Kidney (tissue), 14 donors: ENCODE data around the gene RGL2. TPM values are rescaled to one million over a fixed set of nuclear protein-coding genes. Genes with fewer than 3 reads are reported as not detected.

Experiments used
- DNase-seq, 5 donors: peaks; one replicate each; pipeline ENCODE4 v3.0.0-alpha.2; 2013 to 2020
- FAIRE-seq: peaks from 2 replicates; lab custom pipeline; 2012; peaks lifted over from hg19 to GRCh38; lab: Jason Lieb, UNC
- H3K27ac ChIP-seq, 2 donors: one replicate each; pipeline ENCODE4 v1.7.0; 2013; ENCODE audit warnings: low read depth in 2 of 2, low read length in 2 of 2, inconsistent platforms in 1 of 2
- H3K27me3 ChIP-seq: one replicate; pipeline ENCODE4 v1.7.1; 2013; ENCODE audit warnings: low read length, inconsistent platforms; ENCODE audit not compliant: control insufficient read depth, insufficient read depth
- H3K36me3 ChIP-seq, 3 donors: one replicate each; pipeline versions ENCODE4 v1.7.0 to v1.7.1; 2013; ENCODE audit warnings: low read length in 3 of 3, control low read depth in 1 of 3, inconsistent platforms in 1 of 3; ENCODE audit not compliant: insufficient read depth in 3 of 3, control insufficient read depth in 2 of 3
- H3K4me1 ChIP-seq, 3 donors: one replicate each; pipeline versions ENCODE4 v1.7.0 to v1.7.1; 2013; ENCODE audit warnings: low read length in 3 of 3, inconsistent platforms in 1 of 3, low read depth in 1 of 3; ENCODE audit not compliant: control insufficient read depth in 2 of 3, insufficient read depth in 2 of 3
- H3K4me3 ChIP-seq, 3 donors: one replicate each; pipeline versions ENCODE4 v1.7.0 to v1.8.1; 2013; ENCODE audit warnings: low read length in 3 of 3, control low read depth in 1 of 3, inconsistent platforms in 1 of 3
- H3K9ac ChIP-seq, 3 donors: one replicate each; pipeline versions ENCODE4 v1.7.0 to v1.7.1; 2013; ENCODE audit warnings: low read length in 3 of 3, control low read depth in 1 of 3, inconsistent platforms in 1 of 3
- H3K9me3 ChIP-seq, 3 donors: one replicate each; pipeline versions ENCODE4 v1.7.0 to v1.7.1; 2013; ENCODE audit warnings: low read length in 3 of 3, control low read depth in 1 of 3, inconsistent platforms in 1 of 3; ENCODE audit not compliant: control insufficient read depth in 2 of 3, insufficient read depth in 1 of 3
- CTCF ChIP-seq: IDR thresholded peaks from 3 replicates; pipeline ENCODE4 v1.5.1; 2012; ENCODE audit warnings: mild to moderate bottlenecking, moderate library complexity, borderline replicate concordance; ENCODE audit not compliant: insufficient read depth; ENCODE audit errors: extremely low read depth
- intact Hi-C: fragments of 100-400 bp; cut with DNase I; formaldehyde crosslinking; loops from one replicate; pipeline ENCODE4 v1.11.1; 2022
- microRNA-seq: library from miRNA; unstranded; fragments of <30 nt; microRNA quantifications from one replicate; pipeline ENCODE4 v1.2.0, GENCODE V29; 2020
- polyA plus RNA-seq: library from polyadenylated mRNA; stranded (reverse); fragments of 350-450 nt; fragmentation: Illumina TruSeq; extraction: RNeasy Lipid Tissue Mini Kit (QIAGEN cat#74804); gene quantifications from one replicate; pipeline ENCODE4 v1.2.3, GENCODE V29; 2014; ENCODE audit warnings: low read depth, low replicate concordance; ENCODE audit not compliant: insufficient read depth
- total RNA-seq: library from RNA; stranded (reverse); fragmentation: NEBNext Ultra II Directional; extraction: Animal tissue kit (Norgen Biotek cat#: 25700); gene quantifications from one replicate; pipeline ENCODE4 v1.2.1, GENCODE V29; 2021
- donor health status: control.
- donor health status: control.
- donor health status: control.
- donor health status: control.
- donor health status: control.
- donor health status: DM: yes; HTN: yes; CAD: no.
- donor health status: Normal renal cell carcinoma (clear cell type).

Gene RGL2
- total and polyA plus RNA-seq, 2 donors from 2014 or later = 56.2 to 92.4 TPM

- Histone ChIP-seq H3K9me3 (no peaks in the 10 kb centered on the region), H3K4me3 (no peak overlapping the region), H3K27me3 (no peaks in the 10 kb centered on the region), H3K36me3 (no peaks in the 10 kb centered on the region), H3K4me1 (peaks cover 0 to 5% (median 4%) of the 10 kb centered on the region in 3 donors), H3K27ac (no peak overlapping the region), H3K9ac (no peak overlapping the region)
- DNase-seq (no peak), FAIRE-seq (no peak)
- intact Hi-C loops = no loop called here
- no peak for TF ChIP-seq CTCF
Measured at GRCh38 chr6:33243476-33243875, 55.3 kb downstream of the RGL2 start.

GRCh38 chr6:33241968-33242367 is 56.8 kb downstream of the RGL2 start:
- TF ChIP-seq CTCF = no peak
- Histone ChIP-seq H3K4me3 (no peak overlapping the region), H3K4me1 (no peaks in the 10 kb centered on the region), H3K9ac (no peak overlapping the region), H3K9me3 (no peaks in the 10 kb centered on the region), H3K27me3 (no peaks in the 10 kb centered on the region), H3K36me3 (no peaks in the 10 kb centered on the region), H3K27ac (no peak overlapping the region)
- FAIRE-seq (no peak), DNase-seq (no peak)
- intact Hi-C loops = no loop called here

Small RNAs within 50 kb of the gene (microRNA-seq; reads per million reads assigned to microRNA genes)
- not detected for gene MIR6834
- not detected for gene MIR6873

Other genes with a start within 250 kb of the RGL2 start
- gene HLA-DPA1, start 225.3 kb downstream of the RGL2 start, total RNA-seq = 200 TPM
- 154 TPM for gene HLA-DPA1, start 225.3 kb downstream of the RGL2 start, polyA plus RNA-seq
- gene HLA-DPB1, start 223.0 kb downstream of the RGL2 start, total RNA-seq = 181 TPM
- 141 TPM for gene HLA-DPB1, start 223.0 kb downstream of the RGL2 start, polyA plus RNA-seq
- 0.85 TPM for gene COL11A2, start 106.5 kb downstream of the RGL2 start, total RNA-seq
- gene COL11A2, start 106.5 kb downstream of the RGL2 start, polyA plus RNA-seq = 2.3 TPM
- gene RXRB, start 98.3 kb downstream of the RGL2 start, total RNA-seq = 52.2 TPM
- 35.7 TPM for gene RXRB, start 98.3 kb downstream of the RGL2 start, polyA plus RNA-seq
- 83.3 TPM for gene SLC39A7, start 98.1 kb downstream of the RGL2 start, total RNA-seq
- gene SLC39A7, start 98.1 kb downstream of the RGL2 start, polyA plus RNA-seq = 118 TPM
- gene HSD17B8, start 94.3 kb downstream of the RGL2 start, total RNA-seq = 26.6 TPM
- gene HSD17B8, start 94.3 kb downstream of the RGL2 start, polyA plus RNA-seq = 83.0 TPM
- 47.2 TPM for gene RING1, start 90.4 kb downstream of the RGL2 start, total RNA-seq
- 48.6 TPM for gene RING1, start 90.4 kb downstream of the RGL2 start, polyA plus RNA-seq
- 64.4 TPM for gene VPS52, start 27.1 kb downstream of the RGL2 start, total RNA-seq
- 35.8 TPM for gene VPS52, start 27.1 kb downstream of the RGL2 start, polyA plus RNA-seq
- gene RPS18, start 26.9 kb downstream of the RGL2 start, total RNA-seq = 1,706 TPM
- gene RPS18, start 26.9 kb downstream of the RGL2 start, polyA plus RNA-seq = 2,618 TPM
- gene B3GALT4, start 21.8 kb downstream of the RGL2 start, total RNA-seq = 20.2 TPM
- 14.0 TPM for gene B3GALT4, start 21.8 kb downstream of the RGL2 start, polyA plus RNA-seq
- 40.3 TPM for gene WDR46, start 9.7 kb downstream of the RGL2 start, total RNA-seq
- 46.5 TPM for gene WDR46, start 9.7 kb downstream of the RGL2 start, polyA plus RNA-seq
- gene PFDN6, start 9.3 kb downstream of the RGL2 start, total RNA-seq = 46.8 TPM
- 159 TPM for gene PFDN6, start 9.3 kb downstream of the RGL2 start, polyA plus RNA-seq
- 217 TPM for gene TAPBP, start 15.1 kb upstream of the RGL2 start, total RNA-seq
- 53.5 TPM for gene TAPBP, start 15.1 kb upstream of the RGL2 start, polyA plus RNA-seq
- gene ZBTB22, start 18.8 kb upstream of the RGL2 start, total RNA-seq = 22.9 TPM
- 16.3 TPM for gene ZBTB22, start 18.8 kb upstream of the RGL2 start, polyA plus RNA-seq
- 35.5 TPM for gene DAXX, start 24.0 kb upstream of the RGL2 start, total RNA-seq
- gene DAXX, start 24.0 kb upstream of the RGL2 start, polyA plus RNA-seq = 23.7 TPM
- 2.3 TPM for gene KIFC1, start 92.9 kb upstream of the RGL2 start, total RNA-seq
- gene KIFC1, start 92.9 kb upstream of the RGL2 start, polyA plus RNA-seq = not detected
- 63.8 TPM for gene PHF1, start 112.1 kb upstream of the RGL2 start, total RNA-seq
- gene PHF1, start 112.1 kb upstream of the RGL2 start, polyA plus RNA-seq = 87.6 TPM
- 163 TPM for gene CUTA, start 119.2 kb upstream of the RGL2 start, total RNA-seq
- 433 TPM for gene CUTA, start 119.2 kb upstream of the RGL2 start, polyA plus RNA-seq
- gene SYNGAP1, start 121.1 kb upstream of the RGL2 start, total RNA-seq = 17.8 TPM
- gene SYNGAP1, start 121.1 kb upstream of the RGL2 start, polyA plus RNA-seq = 2.7 TPM
- 11.5 TPM for gene ZBTB9, start 155.6 kb upstream of the RGL2 start, total RNA-seq
- 6.4 TPM for gene ZBTB9, start 155.6 kb upstream of the RGL2 start, polyA plus RNA-seq